ENCODE results near the gene NPR2.

NPR2 gene

GRCh38 chr9:35842795-35843194 is 51.4 kb downstream of the NPR2 start:
- ATAC-seq (ENCODE audit: insufficient read depth, low read depth): no peak
- no peak overlapping the region for H3K4me2 ChIP-seq (ENCODE audit: insufficient read depth, low read length)
- no peaks in the 10 kb centered on the region for H4K20me1 ChIP-seq (ENCODE audit: insufficient read depth, low read length)
- DNase-seq: no peak
- H3K27me3 ChIP-seq (ENCODE audit: insufficient read depth, low read length, poor library complexity): no peaks in the 10 kb centered on the region
- no peak overlapping the region for H2AFZ ChIP-seq (ENCODE audit: low read depth, low read length)
- H3K4me3 ChIP-seq (ENCODE audit: low read depth in 1 of 2, low read length in 2 of 2): no peak overlapping the region
- TF ChIP-seq CTCF (IDR thresholded peaks at IDR 0.05; ENCODE audit: borderline replicate concordance, extremely low read depth, low read length, poor library complexity, severe bottlenecking): no peak
- no peak for TF ChIP-seq EZH2 (IDR thresholded peaks at IDR 0.05; ENCODE audit: borderline replicate concordance, low read depth, low read length, severe bottlenecking)
- no peaks in the 10 kb centered on the region for H3K4me1 ChIP-seq (ENCODE audit: insufficient read depth, low read length)
- no peaks in the 10 kb centered on the region for H3K79me2 ChIP-seq (ENCODE audit: insufficient read depth, low read length)
- peaks cover 11% of the 10 kb centered on the region for H3K36me3 ChIP-seq (ENCODE audit: insufficient read depth, low read length)
- H3K9ac ChIP-seq (ENCODE audit: low read depth, low read length): no peak overlapping the region
- H3K9me3 ChIP-seq (ENCODE audit: insufficient read depth, low read length, severe bottlenecking): no peaks in the 10 kb centered on the region
- no peak overlapping the region for H3K27ac ChIP-seq (ENCODE audit: low read length)

GRCh38 chr9:35844628-35845270 is 53.4 kb downstream of the NPR2 start:
- Histone ChIP-seq H3K4me2 (ENCODE audit: insufficient read depth, low read length) (no peak overlapping the region), H3K27me3 (ENCODE audit: insufficient read depth, low read length, poor library complexity) (no peaks in the 10 kb centered on the region), H3K79me2 (ENCODE audit: insufficient read depth, low read length) (no peaks in the 10 kb centered on the region), H3K36me3 (ENCODE audit: insufficient read depth, low read length) (peaks cover 11% of the 10 kb centered on the region), H3K9ac (ENCODE audit: low read depth, low read length) (no peak overlapping the region), H2AFZ (ENCODE audit: low read depth, low read length) (no peak overlapping the region), H3K4me1 (ENCODE audit: insufficient read depth, low read length) (no peaks in the 10 kb centered on the region), H4K20me1 (ENCODE audit: insufficient read depth, low read length) (no peaks in the 10 kb centered on the region), H3K4me3 (ENCODE audit: low read depth in 1 of 2, low read length in 2 of 2) (no peak overlapping the region), H3K27ac (ENCODE audit: low read length) (no peak overlapping the region), H3K9me3 (ENCODE audit: insufficient read depth, low read length, severe bottlenecking) (no peaks in the 10 kb centered on the region)
- ATAC-seq (ENCODE audit: insufficient read depth, low read depth) (peak; percentile 64; the same call in 2 of the 3 replicates), DNase-seq (peak; percentile 17)
- no peak for TF ChIP-seq CTCF (IDR thresholded peaks at IDR 0.05; ENCODE audit: borderline replicate concordance, extremely low read depth, low read length, poor library complexity, severe bottlenecking)
- no peak for TF ChIP-seq EZH2 (IDR thresholded peaks at IDR 0.05; ENCODE audit: borderline replicate concordance, low read depth, low read length, severe bottlenecking)

GRCh38 chr9:35845824-35846771 is 54.7 kb downstream of the NPR2 start:
- Histone ChIP-seq H3K9ac (ENCODE audit: low read depth, low read length) (no peak overlapping the region), H2AFZ (ENCODE audit: low read depth, low read length) (no peak overlapping the region), H3K4me3 (ENCODE audit: low read depth in 1 of 2, low read length in 2 of 2) (no peak overlapping the region), H3K27me3 (ENCODE audit: insufficient read depth, low read length, poor library complexity) (no peaks in the 10 kb centered on the region), H3K4me2 (ENCODE audit: insufficient read depth, low read length) (no peak overlapping the region), H3K27ac (ENCODE audit: low read length) (no peak overlapping the region), H3K79me2 (ENCODE audit: insufficient read depth, low read length) (no peaks in the 10 kb centered on the region), H3K4me1 (ENCODE audit: insufficient read depth, low read length) (no peaks in the 10 kb centered on the region), H3K36me3 (ENCODE audit: insufficient read depth, low read length) (peaks cover 11% of the 10 kb centered on the region), H3K9me3 (ENCODE audit: insufficient read depth, low read length, severe bottlenecking) (no peaks in the 10 kb centered on the region), H4K20me1 (ENCODE audit: insufficient read depth, low read length) (no peaks in the 10 kb centered on the region)
- DNase-seq (no peak), ATAC-seq (ENCODE audit: insufficient read depth, low read depth) (no peak)
- no peak for TF ChIP-seq CTCF (IDR thresholded peaks at IDR 0.05; ENCODE audit: borderline replicate concordance, extremely low read depth, low read length, poor library complexity, severe bottlenecking)
- no peak for TF ChIP-seq EZH2 (IDR thresholded peaks at IDR 0.05; ENCODE audit: borderline replicate concordance, low read depth, low read length, severe bottlenecking)

Data from DND-41 (cell line).